CMK (cell line): ENCODE results near the gene PTPN14.
"Not testable (repeated sequence)": the region's sequence is repeated elsewhere in the genome, so short reads cannot be mapped to it uniquely, and the experiment has no call there.

ENCODE experiments used
- DNase-seq: peaks from one replicate; pipeline ENCODE4 v3.0.0-alpha.2; 2010; ENCODE audit warnings: low read depth

Gene PTPN14

GRCh38 chr1:214396330-214396729, 155.1 kb downstream of the PTPN14 start:
- DNase-seq = no peak

- DNase-seq = not testable (repeated sequence)
These were observed 156.8 kb downstream of the PTPN14 start for GRCh38 chr1:214394569-214394968.

- no peak for DNase-seq
These were observed 158.3 kb downstream of the PTPN14 start for GRCh38 chr1:214393086-214393485.

- DNase-seq = no peak
These were observed 159.3 kb downstream of the PTPN14 start for GRCh38 chr1:214391873-214392645.

- DNase-seq = no peak
These were observed 161.7 kb downstream of the PTPN14 start for GRCh38 chr1:214389734-214390133.

- no peak for DNase-seq
These were observed 164.7 kb downstream of the PTPN14 start for GRCh38 chr1:214386747-214387146.

- no peak for DNase-seq
These were observed 165.1 kb downstream of the PTPN14 start for GRCh38 chr1:214386333-214386732.

- DNase-seq = no peak
These were observed 166.0 kb downstream of the PTPN14 start for GRCh38 chr1:214385428-214385827.

GRCh38 chr1:214384373-214385079, 166.9 kb downstream of the PTPN14 start:
- DNase-seq = no peak

GRCh38 chr1:214383381-214384372, 167.7 kb downstream of the PTPN14 start:
- no peak for DNase-seq

GRCh38 chr1:214380986-214381695, 170.3 kb downstream of the PTPN14 start:
- no peak for DNase-seq

GRCh38 chr1:214380396-214380795, 171.0 kb downstream of the PTPN14 start:
- no peak for DNase-seq

GRCh38 chr1:214379236-214379970, 172.0 kb downstream of the PTPN14 start:
- no peak for DNase-seq

- DNase-seq = no peak
These were observed 172.9 kb downstream of the PTPN14 start for GRCh38 chr1:214378492-214378891.

GRCh38 chr1:214377886-214378285, 173.5 kb downstream of the PTPN14 start:
- DNase-seq = no peak

GRCh38 chr1:214377485-214377884, 173.9 kb downstream of the PTPN14 start:
- DNase-seq = no peak

GRCh38 chr1:214372092-214372491, 179.3 kb downstream of the PTPN14 start:
- DNase-seq = no peak

GRCh38 chr1:214370615-214371014, 180.8 kb downstream of the PTPN14 start:
- DNase-seq = no peak

GRCh38 chr1:214369364-214369763, 182.0 kb downstream of the PTPN14 start:
- no peak for DNase-seq

- DNase-seq = no peak
These were observed 183.6 kb downstream of the PTPN14 start for GRCh38 chr1:214367841-214368240.

GRCh38 chr1:214364786-214365295, 186.6 kb downstream of the PTPN14 start:
- DNase-seq = no peak
